Endothelial cell of umbilical vein (primary cell): ENCODE data around the gene CLDN6. TPM values are rescaled to one million over a fixed set of nuclear protein-coding genes. Genes with fewer than 3 reads are reported as not detected.

Experiments
- BruUV-seq: library from RNA; stranded (reverse); fragments of 400-500 nt; replicated peaks from 2 replicates; lab custom pipeline; 2021; lab: Mats Ljungman, UMichigan
- CTCF ChIA-PET: fragments of 300-600, 350-600 bp; sonication (Branson Sonifier 250); formaldehyde crosslinking; loops from one replicate; lab custom pipeline; 2021; ENCODE audit warnings: antibody characterized with exemption, inconsistent platforms; lab: Charles Lee
- POLR2A ChIA-PET: fragments of 300-600, 350-600 bp; sonication (Branson Sonifier 250); formaldehyde crosslinking; loops from one replicate; lab custom pipeline; 2021; ENCODE audit warnings: antibody characterized with exemption, inconsistent platforms; lab: Charles Lee
- DNase-seq: peaks from one replicate; pipeline ENCODE4 v3.0.0-alpha.2; 2011; ENCODE audit warnings: low read depth, low spot score
- FAIRE-seq: peaks from 2 replicates; lab custom pipeline; 2011; peaks lifted over from hg19 to GRCh38; lab: Jason Lieb, UNC
- H2AFZ ChIP-seq: 2 replicates; pipeline ENCODE4 v1.6.0; 2012; ENCODE audit warnings: low read depth, low read length, control low read depth, inconsistent platforms
- H3K27ac ChIP-seq: 2 replicates; pipeline ENCODE4 v1.5.1; 2011; ENCODE audit warnings: low read depth, mild to moderate bottlenecking, control low read depth, low read length, moderate library complexity; ENCODE audit not compliant: insufficient read depth
- H3K27me3 ChIP-seq, 2 experiments: 2 replicates each; pipeline versions ENCODE4 v1.6.0 to v1.6.1; 2011; ENCODE audit warnings: low read length in 2 of 2, mixed read lengths in 1 of 2; ENCODE audit not compliant: control insufficient read depth in 2 of 2, insufficient read depth in 2 of 2
- H3K36me3 ChIP-seq, 2 experiments: 2 replicates in 1 of 2; 3 replicates in 1 of 2; pipeline ENCODE4 v1.5.1; 2011; ENCODE audit warnings: low read length in 2 of 2, mild to moderate bottlenecking in 1 of 2, moderate library complexity in 1 of 2; ENCODE audit not compliant: control insufficient read depth in 2 of 2, insufficient read depth in 2 of 2; ENCODE audit errors: extremely low read depth in 1 of 2
- H3K4me1 ChIP-seq: 3 replicates; pipeline ENCODE4 v1.5.1; 2011; ENCODE audit warnings: mild to moderate bottlenecking, low read length; ENCODE audit not compliant: control insufficient read depth, insufficient read depth; ENCODE audit errors: extremely low read depth
- H3K4me2 ChIP-seq: 2 replicates; pipeline ENCODE4 v1.6.1; 2011; ENCODE audit warnings: low read length, control low read depth, mixed read lengths; ENCODE audit not compliant: insufficient read depth
- H3K4me3 ChIP-seq, 3 experiments: fragments of 200-600 bp in 1 of 3; sonication (generic), shearing (Covaris generic) in 1 of 3; replicated peaks in 1 of 3; 2 replicates each; pipeline ENCODE4 v1.5.1; 2011 to 2016; ENCODE audit warnings: control low read depth in 3 of 3, low read length in 3 of 3, mild to moderate bottlenecking in 2 of 3, inconsistent platforms in 1 of 3, low read depth in 1 of 3, moderate library complexity in 1 of 3; ENCODE audit not compliant: insufficient read depth in 1 of 3
- H3K79me2 ChIP-seq: 2 replicates; pipeline ENCODE4 v1.6.0; 2012; ENCODE audit warnings: low read length, inconsistent platforms; ENCODE audit not compliant: control insufficient read depth, insufficient read depth
- H3K9ac ChIP-seq: replicated peaks from 2 replicates; pipeline ENCODE3; 2011; ENCODE audit warnings: low read length, control low read depth; ENCODE audit not compliant: insufficient read depth; ENCODE audit errors: extremely low read depth
- H3K9me1 ChIP-seq: replicated peaks from 3 replicates; pipeline ENCODE4 v1.6.0; 2011; ENCODE audit warnings: mild to moderate bottlenecking, low read length; ENCODE audit not compliant: control insufficient read depth, insufficient read depth; ENCODE audit errors: extremely low read depth
- H3K9me3 ChIP-seq: replicated peaks from 2 replicates; pipeline ENCODE4 v1.5.1; 2012; ENCODE audit warnings: low read length, inconsistent platforms; ENCODE audit not compliant: control insufficient read depth, insufficient read depth
- H4K20me1 ChIP-seq: replicated peaks from 2 replicates; pipeline ENCODE3; 2011; ENCODE audit warnings: mild to moderate bottlenecking, low read length; ENCODE audit not compliant: control insufficient read depth, insufficient read depth; ENCODE audit errors: extremely low read depth
- CTCF ChIP-seq, 2 donors: IDR thresholded peaks; 1 replicate in 1 of 2; 2 replicates in 1 of 2; pipeline ENCODE4 v1.5.1; 2011; ENCODE audit warnings: low read length in 2 of 2, mild to moderate bottlenecking in 2 of 2, moderate library complexity in 2 of 2, control low read depth in 1 of 2, inconsistent platforms in 1 of 2, low read depth in 1 of 2; ENCODE audit not compliant: insufficient read depth in 1 of 2; ENCODE audit errors: extremely low read depth in 1 of 2
- EZH2 ChIP-seq: IDR thresholded peaks from 2 replicates; pipeline ENCODE4 v1.6.1; 2012; ENCODE audit warnings: borderline replicate concordance, low read depth, mild to moderate bottlenecking, moderate library complexity, low read length, inconsistent platforms; ENCODE audit not compliant: severe bottlenecking
- FOS ChIP-seq: IDR thresholded peaks from 2 replicates; pipeline ENCODE4 v1.6.1; 2011; ENCODE audit warnings: mild to moderate bottlenecking, low read length, moderate library complexity, borderline replicate concordance; ENCODE audit not compliant: insufficient read depth
- JUN ChIP-seq: IDR thresholded peaks from 2 replicates; pipeline ENCODE4 v1.6.1; 2011; ENCODE audit warnings: borderline replicate concordance, low read depth; ENCODE audit not compliant: insufficient read length, insufficient read depth
- MAX ChIP-seq: IDR thresholded peaks from 2 replicates; pipeline ENCODE4 v1.6.1; 2011; ENCODE audit not compliant: insufficient read depth, insufficient read length
- POLR2A ChIP-seq: IDR thresholded peaks from 2 replicates; pipeline ENCODE4 v1.6.1; 2012; ENCODE audit warnings: low read depth, mild to moderate bottlenecking, control low read depth, low read length
- dilution Hi-C: fragments of 300-500 bp; cut with MboI; formaldehyde crosslinking; loops from one replicate; pipeline ENCODE4 v1.15.0; 2019; ENCODE audit warnings: low sequenced_read_pairs; ENCODE audit not compliant: extremely low pct_ligation_motif_present
- intact Hi-C: fragments of 100-400 bp; cut with micrococcal nuclease; formaldehyde crosslinking; loops from one replicate; pipeline ENCODE4 v1.10.0; 2022
- polyA plus RNA-seq, 4 experiments: library from polyadenylated mRNA; depleted of rRNA in 3 of 4; stranded (reverse) in 3 of 4; unstranded in 1 of 4; fragments of >200 nt; gene quantifications; 2 replicates each; pipeline versions ENCODE4 v1.2.1 to v1.2.3, GENCODE V29; 2011 to 2012; ENCODE audit warnings: missing spikeins in 1 of 4
- total RNA-seq: library from RNA; stranded (reverse); gene quantifications from 2 replicates; pipeline ENCODE4 v1.2.3, GENCODE V29; 2021

CLDN6 gene
- total and polyA plus RNA-seq, 2 donors (not counting 3 experiments of a cell fraction or from before 2014, with no cell fraction given): 0.28 TPM; not detected in 1

- POLR2A ChIA-PET: no interaction called here
- no peak overlapping the region for H3K4me3 ChIP-seq
- no peaks in the 10 kb centered on the region for H3K79me2 ChIP-seq
- H4K20me1 ChIP-seq: no peaks in the 10 kb centered on the region
- DNase-seq: no peak
- H3K4me2 ChIP-seq: no peak overlapping the region
- BruUV-seq: no TSS peak
- CTCF ChIA-PET: interaction anchor here (1.0 to 3.1 kb wide), 2 partner anchors 11 kb away, joined by 6 to 30 read pairs; no protein-coding TSS in a partner anchor
- no peak overlapping the region for H2AFZ ChIP-seq
- TF ChIP-seq POLR2A (no peak), CTCF (IDR thresholded peaks at IDR 0.05; ENCODE audit: extremely low read depth in 1 of 2, insufficient read depth in 1 of 2, low read depth in 1 of 2, low read length in 2 of 2) (no peak), JUN (no peak), MAX (no peak), EZH2 (no peak), FOS (no peak)
- no peak for FAIRE-seq
- no peak overlapping the region for H3K9ac ChIP-seq
- H3K9me1 ChIP-seq: no peaks in the 10 kb centered on the region
- peaks cover 4% of the 10 kb centered on the region for H3K4me1 ChIP-seq
- H3K36me3 ChIP-seq: no peaks in the 10 kb centered on the region
- no peaks in the 10 kb centered on the region for H3K9me3 ChIP-seq
- intact Hi-C loops (no loop called here), dilution Hi-C loops (no loop called here)
- H3K27ac ChIP-seq: no peak overlapping the region
- peaks cover 13 to 14% of the 10 kb centered on the region in 2 experiments for H3K27me3 ChIP-seq
Measured at GRCh38 chr16:3017344-3017743, 639 bp downstream of the CLDN6 start.
